PC-3 (cell line): ENCODE data around the gene TMPRSS13.

ENCODE experiments used
- EZH2 ChIP-seq: fragments of 300-600 bp; sonication (generic); IDR thresholded peaks from one replicate; pipeline ENCODE4 v1.6.1; 2017; ENCODE audit warnings: antibody characterized with exemption, mild to moderate bottlenecking, low read length; ENCODE audit not compliant: unreplicated experiment
- TF ChIP-seq, protein P1 (sequence below): fragments of 300-600 bp; sonication (generic); conservative IDR thresholded peaks from 2 replicates; pipeline ENCODE4 v1.5.1; 2017; ENCODE audit warnings: antibody characterized with exemption, low read depth, mild to moderate bottlenecking, low read length

DNA sequence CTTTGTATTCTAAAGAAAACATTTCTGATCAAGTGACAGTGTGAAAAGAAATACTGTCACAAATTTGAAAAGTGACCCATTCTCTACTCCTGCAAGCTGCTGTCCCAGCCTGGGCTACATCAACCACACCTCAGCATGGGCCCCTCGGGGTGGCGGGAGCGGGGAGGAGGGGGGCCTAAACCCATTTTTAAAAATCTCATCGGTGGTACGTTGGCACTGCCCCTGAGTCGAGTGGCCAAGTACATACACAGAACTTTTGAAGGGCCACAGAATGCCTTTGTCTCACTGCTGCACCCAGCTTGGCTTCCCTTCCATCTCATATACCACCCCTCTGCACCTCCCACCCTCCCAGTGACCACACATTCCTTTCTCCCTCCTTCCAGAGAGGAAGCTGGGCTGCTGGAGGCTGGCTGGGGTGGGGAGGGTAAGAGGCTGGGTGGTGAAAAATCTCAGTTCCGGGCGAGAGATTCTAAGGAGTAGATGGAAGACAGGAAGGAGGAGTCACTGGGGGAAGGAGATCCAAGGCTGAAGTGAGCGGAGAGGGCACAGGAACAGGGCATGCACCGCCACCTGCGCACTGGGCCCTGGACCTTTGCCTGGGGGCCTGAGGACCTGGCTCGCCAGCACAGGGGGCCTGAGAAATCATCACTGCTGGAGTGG is 73.9 kb downstream of the TMPRSS13 start:
- TF ChIP-seq, protein P1, sequence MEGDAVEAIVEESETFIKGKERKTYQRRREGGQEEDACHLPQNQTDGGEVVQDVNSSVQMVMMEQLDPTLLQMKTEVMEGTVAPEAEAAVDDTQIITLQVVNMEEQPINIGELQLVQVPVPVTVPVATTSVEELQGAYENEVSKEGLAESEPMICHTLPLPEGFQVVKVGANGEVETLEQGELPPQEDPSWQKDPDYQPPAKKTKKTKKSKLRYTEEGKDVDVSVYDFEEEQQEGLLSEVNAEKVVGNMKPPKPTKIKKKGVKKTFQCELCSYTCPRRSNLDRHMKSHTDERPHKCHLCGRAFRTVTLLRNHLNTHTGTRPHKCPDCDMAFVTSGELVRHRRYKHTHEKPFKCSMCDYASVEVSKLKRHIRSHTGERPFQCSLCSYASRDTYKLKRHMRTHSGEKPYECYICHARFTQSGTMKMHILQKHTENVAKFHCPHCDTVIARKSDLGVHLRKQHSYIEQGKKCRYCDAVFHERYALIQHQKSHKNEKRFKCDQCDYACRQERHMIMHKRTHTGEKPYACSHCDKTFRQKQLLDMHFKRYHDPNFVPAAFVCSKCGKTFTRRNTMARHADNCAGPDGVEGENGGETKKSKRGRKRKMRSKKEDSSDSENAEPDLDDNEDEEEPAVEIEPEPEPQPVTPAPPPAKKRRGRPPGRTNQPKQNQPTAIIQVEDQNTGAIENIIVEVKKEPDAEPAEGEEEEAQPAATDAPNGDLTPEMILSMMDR = no peak
- TF ChIP-seq EZH2 = no peak
